ENCODE data around the gene GPX1. TPM values are rescaled to one million over a fixed set of nuclear protein-coding genes. Genes with fewer than 3 reads are reported as not detected.

The GPX1 gene
- total RNA-seq, 1 donor from 2014 or later, result 80.3 TPM

- FAIRE-seq (no peak), DNase-seq (ENCODE audit: low spot score in 2 of 2) (no peak)
Measured at GRCh38 chr3:49316696-49317457, 41.3 kb downstream of the GPX1 start.

- DNase-seq (ENCODE audit: low spot score in 2 of 2), result no peak
- FAIRE-seq, result no peak
Measured at GRCh38 chr3:49313896-49314688, 44.1 kb downstream of the GPX1 start.

- DNase-seq (ENCODE audit: low spot score in 2 of 2) (no peak), FAIRE-seq (no peak)
Measured at GRCh38 chr3:49311283-49311682, 46.9 kb downstream of the GPX1 start.

GRCh38 chr3:49310677-49311076 is 47.5 kb downstream of the GPX1 start:
- FAIRE-seq (no peak), DNase-seq (ENCODE audit: low spot score in 2 of 2) (no peak)

Other genes with a start within 250 kb of the GPX1 start
- 44.8 TPM for gene USP19, start 237.5 kb downstream of the GPX1 start, total RNA-seq
- 30.2 TPM for gene LAMB2, start 225.3 kb downstream of the GPX1 start, total RNA-seq
- gene CCDC71, start 192.0 kb downstream of the GPX1 start, total RNA-seq, result 17.9 TPM
- 16.3 TPM for gene KLHDC8B, start 186.8 kb downstream of the GPX1 start, total RNA-seq
- gene C3orf62, start 81.1 kb downstream of the GPX1 start, total RNA-seq, result 6.5 TPM
- 22.0 TPM for gene USP4, start 18.3 kb downstream of the GPX1 start, total RNA-seq
- 143 TPM for gene RHOA, start 53.6 kb upstream of the GPX1 start, total RNA-seq
- gene TCTA, start 54.1 kb upstream of the GPX1 start, total RNA-seq, result 11.0 TPM
- 1.6 TPM for gene AMT, start 64.1 kb upstream of the GPX1 start, total RNA-seq
- 6.5 TPM for gene NICN1, start 71.0 kb upstream of the GPX1 start, total RNA-seq
- 20.0 TPM for gene DAG1, start 111.9 kb upstream of the GPX1 start, total RNA-seq
- 5.3 TPM for gene BSN, start 196.1 kb upstream of the GPX1 start, total RNA-seq

All from frontal cortex (tissue), 4 donors.